Left lobe of liver (tissue), 2 donors: Measurements from ENCODE around the gene MUC5B. TPM values are rescaled to one million over a fixed set of nuclear protein-coding genes. Genes with fewer than 3 reads are reported as not detected.
A peak's percentile ranks its signal among the peaks of the same experiment; 100 is the strongest.
"Not testable (repeated sequence)": the region's sequence is repeated elsewhere in the genome, so short reads cannot be mapped to it uniquely, and the experiment has no call there.

Experiments used
- ATAC-seq: fragments of 200-7000 bp; cut with Tn5 transposase; one replicate; pipeline ENCODE4 v1.9.1; 2020; ENCODE audit warnings: mild to moderate bottlenecking, moderate library complexity
- DNase-seq: peaks from one replicate; pipeline ENCODE4 v3.0.0-alpha.2; 2020; ENCODE audit warnings: low spot score
- total RNA-seq: library from RNA; stranded (reverse); gene quantifications from one replicate; pipeline ENCODE4 v1.2.1, GENCODE V29; 2021
- donor health status: DM: no; HTN: no; CAD: no; lungs with moderate emphysema.
- donor health status: DM: no; HTN: yes; CAD: no.

Gene MUC5B
- total RNA-seq, 1 donor from 2014 or later = 4.1 TPM

- not testable (repeated sequence) for ATAC-seq
- DNase-seq = peak; percentile 22
These were observed 30.9 kb upstream of the MUC5B start for GRCh38 chr11:1191786-1192470.

DNA sequence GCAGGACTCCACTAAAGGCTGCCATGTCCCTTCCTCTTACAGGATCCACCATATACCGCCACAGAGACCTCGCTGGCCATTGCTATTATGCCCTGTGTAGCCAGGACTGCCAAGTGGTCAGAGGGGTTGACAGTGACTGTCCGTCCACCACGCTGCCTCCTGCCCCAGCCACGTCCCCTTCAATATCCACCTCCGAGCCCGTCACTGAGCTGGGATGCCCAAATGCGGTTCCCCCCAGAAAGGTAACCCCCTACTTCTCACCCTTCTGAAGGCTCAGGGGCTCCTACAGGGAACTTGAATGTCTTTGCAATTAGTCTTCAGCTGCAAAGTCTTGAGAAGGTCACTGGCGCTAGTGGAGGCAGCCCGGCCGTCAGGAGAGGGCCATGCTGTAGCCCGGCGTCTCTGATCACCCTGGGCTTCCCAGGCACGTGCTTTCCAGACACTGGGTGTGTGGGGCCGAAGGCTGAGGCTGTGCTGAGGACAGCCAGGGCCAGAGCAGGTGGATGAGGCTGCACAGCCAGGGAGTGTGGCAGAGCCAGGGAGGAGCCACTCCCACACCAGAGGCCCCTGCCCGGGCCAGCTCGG, 30.0 kb upstream of the MUC5B start:
- DNase-seq (peak; percentile 29), ATAC-seq (no peak)

GRCh38 chr11:1193326-1194230, 29.3 kb upstream of the MUC5B start:
- peak; percentile 41 for DNase-seq
- no peak for ATAC-seq

- ATAC-seq (no peak), DNase-seq (peak; percentile 44)
These were observed 28.5 kb upstream of the MUC5B start for GRCh38 chr11:1194231-1194976.

DNA sequence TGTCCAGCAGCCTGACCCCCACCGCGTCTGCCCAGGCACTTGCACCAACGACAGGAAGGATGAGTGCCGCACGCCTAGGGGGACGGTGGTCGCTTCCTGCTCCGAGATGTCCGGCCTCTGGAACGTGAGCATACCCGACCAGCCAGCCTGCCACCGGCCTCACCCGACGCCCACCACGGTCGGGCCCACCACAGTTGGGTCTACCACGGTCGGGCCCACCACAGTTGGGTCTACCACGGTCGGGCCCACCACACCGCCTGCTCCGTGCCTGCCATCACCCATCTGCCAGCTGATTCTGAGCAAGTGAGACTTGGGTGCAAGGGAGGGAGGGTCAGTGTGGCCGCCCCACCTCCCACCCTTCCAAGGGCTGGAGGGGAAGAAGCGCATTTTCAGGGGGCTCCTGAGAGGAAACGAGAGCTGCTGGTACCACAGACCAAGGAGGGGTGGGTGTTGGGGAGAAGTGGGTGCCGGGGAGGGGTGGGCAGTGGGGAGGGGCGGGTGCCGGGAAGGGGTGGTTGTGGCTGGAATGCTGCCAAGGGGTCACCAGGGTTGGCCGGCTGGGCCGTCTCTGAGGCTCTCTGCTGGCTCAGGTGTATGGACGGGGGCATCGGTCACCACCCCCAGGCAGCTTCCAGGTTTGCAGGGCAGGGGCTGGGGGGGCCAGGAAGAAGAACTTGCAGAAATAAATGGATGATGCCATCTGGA, 27.7 kb upstream of the MUC5B start:
- DNase-seq = peak; percentile 39
- ATAC-seq = no peak

DNA sequence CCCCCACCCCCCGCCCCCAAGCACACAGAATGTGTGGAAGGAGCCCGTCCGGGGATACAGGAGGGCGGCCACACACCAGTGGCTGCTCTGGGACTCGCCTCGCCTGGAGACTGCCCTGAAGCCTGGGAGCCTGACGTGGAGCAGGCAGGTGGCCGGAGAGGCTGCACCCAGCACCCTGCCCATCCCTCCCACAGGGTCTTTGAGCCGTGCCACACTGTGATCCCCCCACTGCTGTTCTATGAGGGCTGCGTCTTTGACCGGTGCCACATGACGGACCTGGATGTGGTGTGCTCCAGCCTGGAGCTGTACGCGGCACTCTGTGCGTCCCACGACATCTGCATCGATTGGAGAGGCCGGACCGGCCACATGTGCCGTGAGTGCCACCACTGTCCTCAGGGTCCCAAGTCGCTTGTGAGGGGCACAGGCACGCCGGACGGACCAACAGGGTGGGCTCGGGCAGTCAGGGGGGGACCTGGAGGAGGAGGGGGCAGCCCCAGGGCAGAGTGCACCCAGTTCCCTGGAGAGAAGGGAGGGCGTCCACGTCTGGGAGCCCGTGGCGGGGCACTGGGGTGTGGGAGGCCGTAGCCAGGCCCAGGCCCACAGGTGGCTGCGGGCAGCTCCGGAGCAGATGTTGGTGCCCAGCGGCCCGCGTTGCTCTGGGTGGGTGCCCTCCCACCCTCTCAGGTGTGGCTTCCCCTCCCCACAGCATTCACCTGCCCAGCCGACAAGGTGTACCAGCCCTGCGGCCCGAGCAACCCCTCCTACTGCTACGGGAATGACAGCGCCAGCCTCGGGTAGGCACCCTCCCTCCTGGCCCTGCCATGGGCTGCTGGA, 27.0 kb upstream of the MUC5B start:
- DNase-seq = peak; percentile 42

GRCh38 chr11:1196516-1197391, 26.1 kb upstream of the MUC5B start:
- DNase-seq (peak; percentile 41), ATAC-seq (no peak)

More for the DNA sequence above, 27.0 kb upstream of the MUC5B start:
- no peak for ATAC-seq

DNA sequence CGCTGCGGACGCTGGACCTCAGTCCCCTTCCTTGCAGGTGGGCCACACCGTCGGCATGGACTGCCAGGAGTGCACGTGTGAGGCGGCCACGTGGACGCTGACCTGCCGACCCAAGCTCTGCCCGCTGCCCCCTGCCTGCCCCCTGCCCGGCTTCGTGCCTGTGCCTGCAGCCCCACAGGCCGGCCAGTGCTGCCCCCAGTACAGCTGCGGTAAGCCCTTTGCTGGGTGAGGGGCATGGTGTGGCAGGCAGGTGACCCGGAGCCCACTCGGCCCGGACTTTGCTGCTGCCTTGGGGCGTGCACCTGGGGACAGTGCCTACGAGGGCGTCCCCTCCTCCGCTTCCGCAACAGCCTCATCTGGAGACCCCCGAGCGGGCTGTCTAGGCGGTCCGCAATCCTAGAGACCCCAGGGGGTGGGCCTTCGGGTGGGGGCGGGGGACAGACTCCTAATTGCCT, 25.4 kb upstream of the MUC5B start:
- ATAC-seq = no peak
- no peak for DNase-seq

GRCh38 chr11:1197886-1198560, 24.8 kb upstream of the MUC5B start:
- no peak for ATAC-seq
- peak; percentile 39 for DNase-seq

GRCh38 chr11:1198561-1199240, 24.2 kb upstream of the MUC5B start:
- ATAC-seq (no peak), DNase-seq (peak; percentile 39)

DNA sequence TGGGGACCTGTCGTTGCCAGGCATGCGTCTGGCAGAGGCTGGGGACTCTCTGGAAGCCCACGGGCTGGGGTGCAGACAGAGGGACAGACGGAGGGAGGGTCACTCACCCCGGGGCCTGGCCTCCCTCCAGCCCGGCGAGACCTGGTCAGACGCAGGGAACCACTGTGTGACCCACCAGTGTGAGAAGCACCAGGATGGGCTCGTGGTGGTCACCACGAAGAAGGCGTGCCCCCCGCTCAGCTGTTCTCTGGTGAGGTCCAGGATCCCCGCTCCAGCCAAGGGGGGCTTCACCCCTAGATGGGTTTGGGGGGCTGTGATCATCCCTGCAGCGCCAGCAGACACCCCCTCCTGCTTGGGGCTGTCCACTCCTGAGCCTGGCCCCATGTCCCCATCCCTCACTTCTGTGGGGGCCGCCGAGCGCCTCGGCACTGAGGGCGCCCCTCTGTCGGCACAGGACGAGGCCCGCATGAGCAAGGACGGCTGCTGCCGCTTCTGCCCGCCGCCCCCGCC, 23.6 kb upstream of the MUC5B start:
- ATAC-seq (no peak), DNase-seq (peak; percentile 36)

DNA sequence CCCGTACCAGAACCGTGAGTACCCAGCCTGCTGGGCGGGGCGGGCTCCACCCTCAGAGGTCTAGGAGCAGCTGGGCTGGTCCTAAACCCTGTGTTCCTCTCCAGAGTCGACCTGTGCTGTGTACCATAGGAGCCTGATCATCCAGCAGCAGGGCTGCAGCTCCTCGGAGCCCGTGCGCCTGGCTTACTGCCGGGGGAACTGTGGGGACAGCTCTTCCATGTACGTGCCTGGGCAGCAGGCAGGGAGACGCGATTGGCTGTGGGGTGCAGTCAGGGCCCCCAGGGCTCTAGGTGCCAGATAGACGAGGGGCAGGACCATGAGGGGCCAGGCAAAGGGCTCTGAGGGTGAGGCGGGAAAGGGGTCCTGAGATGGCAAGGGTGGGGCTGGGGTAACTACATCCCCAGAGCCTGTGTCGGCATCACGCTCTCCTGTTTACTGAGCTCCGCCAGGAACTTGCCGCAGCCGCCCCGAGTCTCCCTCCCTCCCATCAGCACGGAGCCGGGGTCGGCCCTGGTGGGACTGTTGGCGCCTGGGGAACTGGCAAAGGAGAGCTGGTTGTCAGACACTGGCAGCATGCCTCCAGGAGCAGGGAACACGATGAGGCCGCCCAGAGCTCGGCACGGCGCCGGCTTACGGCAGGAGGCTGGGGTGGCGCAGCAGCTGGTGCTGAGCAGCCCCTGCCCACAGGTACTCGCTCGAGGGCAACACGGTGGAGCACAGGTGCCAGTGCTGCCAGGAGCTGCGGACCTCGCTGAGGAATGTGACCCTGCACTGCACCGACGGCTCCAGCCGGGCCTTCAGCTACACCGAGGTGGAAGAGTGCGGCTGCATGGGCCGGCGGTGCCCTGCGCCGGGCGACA, 22.9 kb upstream of the MUC5B start:
- peak; percentile 44 for DNase-seq
- ATAC-seq = no peak

DNA sequence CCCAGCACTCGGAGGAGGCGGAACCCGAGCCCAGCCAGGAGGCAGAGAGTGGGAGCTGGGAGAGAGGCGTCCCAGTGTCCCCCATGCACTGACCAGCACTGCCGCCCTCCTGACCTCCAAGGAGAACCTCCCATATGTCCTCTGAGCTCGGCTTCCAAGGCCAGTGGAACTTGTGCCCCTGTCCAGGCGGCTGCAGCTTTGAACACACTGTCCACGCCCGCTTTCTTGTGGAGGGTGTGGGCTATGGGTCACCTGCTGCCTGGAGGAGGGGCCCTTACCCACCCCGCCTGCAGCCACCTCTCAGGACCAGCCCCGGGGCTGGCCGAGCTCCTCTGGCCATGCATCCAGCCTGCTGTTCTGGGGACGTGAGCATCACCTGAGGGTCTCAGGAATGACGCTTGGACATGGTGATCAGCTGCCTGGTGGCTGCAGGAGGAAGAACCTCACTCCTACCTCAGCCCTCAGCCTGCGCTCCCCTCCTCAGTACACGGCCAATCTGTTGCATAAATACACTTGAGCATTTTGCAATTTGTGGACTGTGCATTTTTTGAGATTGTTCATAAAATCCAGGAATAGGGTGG, 22.2 kb upstream of the MUC5B start:
- ATAC-seq = no peak

DNA sequence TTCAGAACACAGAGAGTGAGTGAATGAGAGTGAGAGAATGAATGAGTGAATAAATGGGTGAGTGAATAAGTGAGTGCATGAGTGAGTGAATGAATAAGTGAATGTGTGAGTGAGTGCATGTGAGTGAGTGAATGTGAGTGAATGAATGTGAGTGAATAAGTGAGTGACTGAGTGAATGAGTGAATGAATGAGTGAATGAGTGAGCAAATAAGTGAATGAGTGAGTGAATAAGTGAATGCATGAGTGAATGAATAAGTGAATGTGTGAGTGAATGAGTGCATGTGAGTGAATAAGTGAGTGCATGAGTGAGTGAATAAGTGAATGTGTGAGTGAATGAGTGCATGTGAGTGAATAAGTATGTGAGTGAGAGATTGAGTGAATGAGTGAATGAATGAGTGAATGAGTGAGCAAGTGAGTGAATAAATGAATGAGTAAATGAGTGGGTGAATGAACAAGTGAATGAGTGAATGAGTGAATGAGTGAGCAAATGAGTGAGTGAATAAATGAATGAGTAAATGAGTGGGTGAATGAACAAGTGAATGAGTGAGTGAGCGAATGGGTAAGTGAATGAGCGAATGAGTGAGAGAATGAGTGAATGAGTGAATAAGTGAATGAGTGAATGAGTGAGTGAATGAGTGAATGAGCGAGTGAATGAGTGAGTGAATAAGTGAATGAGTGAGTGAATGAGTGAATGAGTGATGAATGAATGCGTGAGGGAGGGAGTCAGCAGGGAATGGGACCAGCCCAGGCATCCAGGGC, 21.3 kb upstream of the MUC5B start:
- no peak for DNase-seq
- ATAC-seq = no peak

More for the DNA sequence above, 22.2 kb upstream of the MUC5B start:
- DNase-seq = peak; percentile 31
